Astrocyte (in vitro differentiated cells and primary cell): ENCODE data around the gene KCNQ1OT1.

Experiments used
- EZH2 ChIP-seq: IDR thresholded peaks from 2 replicates; pipeline ENCODE4 v1.6.1; 2012; ENCODE audit warnings: mild to moderate bottlenecking, low read length, inconsistent platforms; ENCODE audit not compliant: insufficient read depth
- TF ChIP-seq, protein P1 (sequence below): IDR thresholded peaks from 2 replicates; pipeline ENCODE4 v1.5.1; 2011; ENCODE audit warnings: low read depth, mild to moderate bottlenecking, inconsistent platforms, low read length, moderate library complexity; ENCODE audit not compliant: insufficient read depth

DNA sequence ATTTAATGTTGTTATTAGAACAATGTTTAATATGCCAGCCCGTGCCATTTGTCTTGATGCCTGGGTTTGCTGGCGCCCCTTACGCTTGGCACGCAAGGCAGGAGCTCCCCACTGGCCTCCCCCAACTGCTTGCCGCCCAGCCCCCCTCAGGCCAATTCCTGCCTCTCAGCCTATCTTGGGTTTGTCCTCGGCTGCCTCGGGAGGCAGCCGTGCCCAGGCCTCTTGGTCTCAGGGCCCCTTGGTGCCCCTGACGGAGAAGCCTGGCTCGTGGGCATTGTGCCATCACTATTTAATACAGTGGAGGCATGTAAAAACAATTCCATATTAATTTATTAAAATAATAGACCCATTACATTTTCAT lies 119.8 kb downstream of the KCNQ1OT1 start:
- TF ChIP-seq, protein P1, sequence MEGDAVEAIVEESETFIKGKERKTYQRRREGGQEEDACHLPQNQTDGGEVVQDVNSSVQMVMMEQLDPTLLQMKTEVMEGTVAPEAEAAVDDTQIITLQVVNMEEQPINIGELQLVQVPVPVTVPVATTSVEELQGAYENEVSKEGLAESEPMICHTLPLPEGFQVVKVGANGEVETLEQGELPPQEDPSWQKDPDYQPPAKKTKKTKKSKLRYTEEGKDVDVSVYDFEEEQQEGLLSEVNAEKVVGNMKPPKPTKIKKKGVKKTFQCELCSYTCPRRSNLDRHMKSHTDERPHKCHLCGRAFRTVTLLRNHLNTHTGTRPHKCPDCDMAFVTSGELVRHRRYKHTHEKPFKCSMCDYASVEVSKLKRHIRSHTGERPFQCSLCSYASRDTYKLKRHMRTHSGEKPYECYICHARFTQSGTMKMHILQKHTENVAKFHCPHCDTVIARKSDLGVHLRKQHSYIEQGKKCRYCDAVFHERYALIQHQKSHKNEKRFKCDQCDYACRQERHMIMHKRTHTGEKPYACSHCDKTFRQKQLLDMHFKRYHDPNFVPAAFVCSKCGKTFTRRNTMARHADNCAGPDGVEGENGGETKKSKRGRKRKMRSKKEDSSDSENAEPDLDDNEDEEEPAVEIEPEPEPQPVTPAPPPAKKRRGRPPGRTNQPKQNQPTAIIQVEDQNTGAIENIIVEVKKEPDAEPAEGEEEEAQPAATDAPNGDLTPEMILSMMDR, result no peak
- no peak for TF ChIP-seq EZH2
